H9 (cell line): ENCODE results near the gene ARHGEF10L. TPM values are rescaled to one million over a fixed set of nuclear protein-coding genes. Genes with fewer than 3 reads are reported as not detected.
A peak's percentile ranks its signal among the peaks of the same experiment; 100 is the strongest.

ENCODE experiments used
- DNase-seq: peaks from one replicate; pipeline ENCODE4 v3.0.0-alpha.2; 2017
- H2AFZ ChIP-seq: one replicate; pipeline ENCODE4 v1.6.1; 2013; ENCODE audit warnings: mild to moderate bottlenecking, low read length, control low read depth, moderate library complexity
- H2AK5ac ChIP-seq: 2 replicates; pipeline ENCODE4 v1.6.1; 2013; ENCODE audit warnings: low read length, control low read depth, mixed read lengths; ENCODE audit not compliant: insufficient read length
- H2BK120ac ChIP-seq: one replicate; pipeline ENCODE4 v1.6.1; 2013; ENCODE audit warnings: low read depth, mild to moderate bottlenecking, low read length, control low read depth, inconsistent platforms; ENCODE audit not compliant: poor library complexity, severe bottlenecking
- H2BK12ac ChIP-seq: 2 replicates; pipeline ENCODE4 v1.6.1; 2013; ENCODE audit warnings: low read length, control low read depth, mixed read lengths, low read depth; ENCODE audit not compliant: insufficient read length
- H2BK15ac ChIP-seq: 2 replicates; pipeline ENCODE4 v1.6.1; 2013; ENCODE audit warnings: low read depth, low read length, control low read depth
- H2BK20ac ChIP-seq: one replicate; pipeline ENCODE4 v1.6.1; 2013; ENCODE audit warnings: low read depth, mild to moderate bottlenecking, low read length, control low read depth, inconsistent platforms; ENCODE audit not compliant: poor library complexity, severe bottlenecking
- H2BK5ac ChIP-seq: 2 replicates; pipeline ENCODE4 v1.6.1; 2013; ENCODE audit warnings: low read length, control low read depth, mixed read lengths; ENCODE audit not compliant: insufficient read length
- H3K14ac ChIP-seq: 2 replicates; pipeline ENCODE4 v1.6.1; 2013; ENCODE audit warnings: low read length, control low read depth; ENCODE audit not compliant: insufficient read depth
- H3K18ac ChIP-seq: 2 replicates; pipeline ENCODE4 v1.6.1; 2013; ENCODE audit warnings: low read depth, mild to moderate bottlenecking, mixed read lengths, low read length, control low read depth; ENCODE audit not compliant: insufficient read length
- H3K23ac ChIP-seq: 2 replicates; pipeline ENCODE4 v1.6.1; 2013; ENCODE audit warnings: low read length, control low read depth, mixed read lengths, low read depth; ENCODE audit not compliant: insufficient read length
- H3K23me2 ChIP-seq: 2 replicates; pipeline ENCODE4 v1.6.1; 2013; ENCODE audit warnings: low read depth, mild to moderate bottlenecking, mixed read lengths, low read length, control low read depth; ENCODE audit not compliant: insufficient read length, poor library complexity, severe bottlenecking
- H3K27ac ChIP-seq: 2 replicates; pipeline ENCODE4 v1.5.1; 2013; ENCODE audit warnings: low read length, control low read depth, mixed read lengths, low read depth; ENCODE audit not compliant: insufficient read length
- H3K27me3 ChIP-seq: 2 replicates; pipeline ENCODE4 v1.6.1; 2013; ENCODE audit warnings: low read length, control low read depth, inconsistent platforms; ENCODE audit not compliant: insufficient read depth
- H3K4ac ChIP-seq: 2 replicates; pipeline ENCODE4 v1.6.1; 2013; ENCODE audit warnings: low read depth, mild to moderate bottlenecking, control low read depth, inconsistent platforms, low read length, moderate library complexity
- H3K4me1 ChIP-seq: 2 replicates; pipeline ENCODE4 v1.6.1; 2013; ENCODE audit warnings: low read length, control low read depth, inconsistent platforms; ENCODE audit not compliant: insufficient read depth
- H3K4me2 ChIP-seq: 2 replicates; pipeline ENCODE4 v1.6.1; 2013; ENCODE audit warnings: low read length, control low read depth, mixed read lengths; ENCODE audit not compliant: insufficient read length, insufficient read depth
- H3K56ac ChIP-seq: 2 replicates; pipeline ENCODE4 v1.6.1; 2013; ENCODE audit warnings: low read depth, mild to moderate bottlenecking, mixed read lengths, low read length, control low read depth; ENCODE audit not compliant: insufficient read length
- H3K79me1 ChIP-seq: 2 replicates; pipeline ENCODE4 v1.6.1; 2013; ENCODE audit warnings: low read depth, mild to moderate bottlenecking, moderate library complexity, low read length, control low read depth, inconsistent platforms; ENCODE audit not compliant: insufficient read depth, poor library complexity, severe bottlenecking
- H3K79me2 ChIP-seq: 2 replicates; pipeline ENCODE4 v1.6.1; 2013; ENCODE audit warnings: low read length, control low read depth, inconsistent platforms; ENCODE audit not compliant: insufficient read depth
- H3K9ac ChIP-seq: 2 replicates; pipeline ENCODE4 v1.6.1; 2013; ENCODE audit warnings: low read length, control low read depth, mixed read lengths; ENCODE audit not compliant: insufficient read length; ENCODE audit errors: extremely low read depth
- H3K9me3 ChIP-seq: one replicate; pipeline ENCODE4 v1.6.1; 2013; ENCODE audit warnings: low read depth, low read length, inconsistent platforms; ENCODE audit not compliant: control insufficient read depth
- H3T11ph ChIP-seq: one replicate; pipeline ENCODE4 v1.6.1; 2013; ENCODE audit warnings: mild to moderate bottlenecking, low read length, control low read depth, inconsistent platforms
- H4K20me1 ChIP-seq: one replicate; pipeline ENCODE4 v1.6.1; 2013; ENCODE audit not compliant: control insufficient read depth, insufficient read length, insufficient read depth
- H4K5ac ChIP-seq: 2 replicates; pipeline ENCODE4 v1.6.1; 2013; ENCODE audit warnings: low read depth, mild to moderate bottlenecking, mixed read lengths, low read length, control low read depth; ENCODE audit not compliant: insufficient read length
- H4K8ac ChIP-seq: replicated peaks from 2 replicates; pipeline ENCODE4 v1.6.1; 2013; ENCODE audit warnings: low read length, control low read depth, mixed read lengths, low read depth; ENCODE audit not compliant: insufficient read length
- H4K91ac ChIP-seq: 2 replicates; pipeline ENCODE4 v1.6.1; 2013; ENCODE audit warnings: low read depth, mild to moderate bottlenecking, moderate library complexity, mixed read lengths, low read length, control low read depth; ENCODE audit not compliant: insufficient read length
- H3K27ac Mint-ChIP-seq, 3 experiments: 2 replicates in 2 of 3; 3 replicates in 1 of 3; pipeline ENCODE4 v1.8.0; 2020 to 2021; ENCODE audit warnings: mixed read lengths in 3 of 3, mild to moderate bottlenecking in 1 of 3, moderate library complexity in 1 of 3
- H3K27me3 Mint-ChIP-seq: 2 replicates; pipeline ENCODE4 v1.8.0; 2021; ENCODE audit warnings: low read depth, mild to moderate bottlenecking, moderate library complexity, mixed read lengths
- H3K36me3 Mint-ChIP-seq, 3 experiments: 2 replicates in 2 of 3; 3 replicates in 1 of 3; pipeline ENCODE4 v1.8.0; 2020 to 2021; ENCODE audit warnings: low read depth in 3 of 3, mixed read lengths in 3 of 3; ENCODE audit not compliant: insufficient read depth in 1 of 3
- H3K4me1 Mint-ChIP-seq, 2 experiments: 2 replicates each; pipeline ENCODE4 v1.8.0; 2020; ENCODE audit warnings: mixed read lengths in 2 of 2
- H3K4me3 Mint-ChIP-seq, 2 experiments: 2 replicates in 1 of 2; 3 replicates in 1 of 2; pipeline ENCODE4 v1.8.0; 2020 to 2021; ENCODE audit warnings: mild to moderate bottlenecking in 2 of 2, mixed read lengths in 2 of 2, moderate library complexity in 1 of 2
- H3K9me3 Mint-ChIP-seq, 2 experiments: 2 replicates in 1 of 2; 3 replicates in 1 of 2; pipeline ENCODE4 v1.8.0; 2020; ENCODE audit warnings: mild to moderate bottlenecking in 2 of 2, mixed read lengths in 2 of 2, moderate library complexity in 1 of 2
- CTCF ChIP-seq: fragments of 200-600 bp; sonication (generic); conservative IDR thresholded peaks from 3 replicates; pipeline ENCODE4 v1.8.0; 2021; ENCODE audit warnings: antibody characterized with exemption, mild to moderate bottlenecking
- WGBS: extraction: QIAGEN DNeasy Blood & Tissue Kit; methylation state at CpG from one replicate; pipeline ENCODE4 v1.1.7; 2013; ENCODE audit warnings: missing lambda C conversion rate, low lambda C conversion rate, mixed read lengths; ENCODE audit not compliant: insufficient read length; ENCODE audit errors: extremely low coverage; 5-methylcytosine and 5-hydroxymethylcytosine counted together
- total RNA-seq: library from RNA; stranded (reverse); gene quantifications from 2 replicates; pipeline ENCODE4 v1.2.1, GENCODE V29; 2021

Gene ARHGEF10L
- total RNA-seq, 1 experiment from 2014 or later: 20.2 TPM

DNA sequence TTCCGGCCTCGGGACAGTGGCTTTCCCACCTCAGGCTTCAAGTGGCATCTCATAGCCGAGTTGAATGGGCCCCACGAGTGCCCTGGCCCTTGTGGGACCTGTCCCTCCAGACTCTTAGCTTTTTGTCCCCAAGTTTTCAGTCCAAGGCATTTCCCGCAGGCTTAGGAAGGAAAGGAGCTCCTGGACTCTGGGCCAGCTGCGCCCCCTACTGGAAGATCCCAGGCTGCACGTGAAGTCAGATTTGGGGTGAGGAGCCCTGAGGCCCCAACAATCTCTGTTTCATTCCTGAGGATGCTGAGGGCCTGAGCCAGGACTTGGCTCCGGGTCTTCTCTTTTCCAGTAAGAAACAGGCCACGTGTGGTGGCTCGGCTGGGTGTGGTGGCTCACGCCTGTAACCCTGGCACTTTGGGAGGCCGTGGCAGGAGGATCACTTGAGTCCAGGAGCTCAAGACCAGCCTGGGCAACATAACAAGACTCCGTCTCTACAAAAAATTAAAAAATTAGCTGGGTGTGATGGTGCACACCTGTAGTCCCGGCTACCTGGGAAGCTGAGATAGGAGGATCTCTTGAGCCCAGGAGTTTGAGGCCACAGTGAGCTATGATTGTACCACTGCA lies 67.4 kb downstream of the ARHGEF10L start:
- no peak overlapping the region for H2BK20ac ChIP-seq
- no peaks in the 10 kb centered on the region for H3K79me2 ChIP-seq
- WGBS: no CpG with 5 or more reads among the region's 14 CpGs
- no peaks in the 10 kb centered on the region for H3K23me2 ChIP-seq
- no peaks in the 10 kb centered on the region for H3K27me3 ChIP-seq
- no peak overlapping the region for H3K18ac ChIP-seq
- H3K79me1 ChIP-seq: no peaks in the 10 kb centered on the region
- TF ChIP-seq CTCF: peak; percentile 96
- no peak overlapping the region for H4K8ac ChIP-seq
- no peaks in the 10 kb centered on the region; the same call in 1 of the 2 replicates for H3K4me1 ChIP-seq
- DNase-seq: peak; percentile 79
- H2BK5ac ChIP-seq: no peak overlapping the region
- no peak overlapping the region for H3K4me2 ChIP-seq
- H3K9me3 ChIP-seq: no peaks in the 10 kb centered on the region
- H3K9ac ChIP-seq: no peak overlapping the region
- Mint-ChIP-seq H3K36me3 (peaks cover 8 to 30% (median 30%) of the 10 kb centered on the region in 3 experiments; a peak in 6 of 7 replicates), H3K9me3 (no peaks in the 10 kb centered on the region), H3K4me3 (no peak overlapping the region), H3K4me1 (peaks cover 9 to 13% of the 10 kb centered on the region in 2 experiments), H3K27ac (peak overlapping the region in 1 of 3 experiments; percentile 23; a peak in 3 of 7 replicates), H3K27me3 (no peaks in the 10 kb centered on the region)
- H3K23ac ChIP-seq: no peak overlapping the region
- no peak overlapping the region for H4K5ac ChIP-seq
- no peak overlapping the region for H2AFZ ChIP-seq
- H3K56ac ChIP-seq: no peak overlapping the region
- no peaks in the 10 kb centered on the region for H4K20me1 ChIP-seq
- H2BK120ac ChIP-seq: no peak overlapping the region
- H4K91ac ChIP-seq: no peak overlapping the region
- no peak overlapping the region for H3T11ph ChIP-seq
- H2BK15ac ChIP-seq: no peak overlapping the region
- H3K14ac ChIP-seq: no peak overlapping the region; the same call in 1 of the 2 replicates
- no peak overlapping the region for H3K4ac ChIP-seq
- no peak overlapping the region for H2AK5ac ChIP-seq
- no peak overlapping the region for H3K27ac ChIP-seq
- H2BK12ac ChIP-seq: no peak overlapping the region
